Uterus (tissue), 2 donors: ENCODE data around the gene CACNA2D2.

Experiments used
- POLR2A ChIP-seq, 2 donors: fragments of 450-650 bp; IDR thresholded peaks; one replicate each; pipeline ENCODE4 v1.6.1; 2016; ENCODE audit warnings: antibody characterized with exemption in 2 of 2, mild to moderate bottlenecking in 1 of 2, moderate library complexity in 1 of 2
- TF ChIP-seq, protein P1 (sequence below), 4 experiments: fragments of 200-600 bp in 2 of 4; fragments of 450-650 bp in 2 of 4; sonication (generic) in 2 of 4; IDR thresholded peaks; one replicate each; pipeline ENCODE4 v1.5.1; 2016 to 2019; ENCODE audit warnings: antibody characterized with exemption in 4 of 4, mild to moderate bottlenecking in 2 of 4, moderate library complexity in 1 of 4

DNA sequence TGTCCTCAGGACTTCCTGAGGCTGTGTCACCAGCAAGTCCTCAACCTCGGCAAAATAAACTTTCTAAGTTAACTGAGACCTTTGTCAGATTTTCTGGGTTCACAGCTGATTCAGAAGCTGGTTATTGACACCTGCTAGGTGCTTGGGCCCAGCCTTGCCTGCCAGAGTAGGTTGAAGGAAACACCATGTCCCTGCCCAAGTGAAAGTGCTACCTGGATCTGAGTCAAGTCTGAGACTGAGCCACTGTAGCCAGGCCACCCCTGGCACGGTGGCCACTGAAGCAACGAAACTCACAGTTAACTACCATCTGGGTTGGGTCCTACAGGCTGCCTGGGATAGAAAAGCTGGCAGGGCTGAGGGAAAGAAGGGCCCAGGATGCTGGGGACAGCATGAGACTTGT, 189.1 kb downstream of the CACNA2D2 start:
- TF ChIP-seq, protein P1, sequence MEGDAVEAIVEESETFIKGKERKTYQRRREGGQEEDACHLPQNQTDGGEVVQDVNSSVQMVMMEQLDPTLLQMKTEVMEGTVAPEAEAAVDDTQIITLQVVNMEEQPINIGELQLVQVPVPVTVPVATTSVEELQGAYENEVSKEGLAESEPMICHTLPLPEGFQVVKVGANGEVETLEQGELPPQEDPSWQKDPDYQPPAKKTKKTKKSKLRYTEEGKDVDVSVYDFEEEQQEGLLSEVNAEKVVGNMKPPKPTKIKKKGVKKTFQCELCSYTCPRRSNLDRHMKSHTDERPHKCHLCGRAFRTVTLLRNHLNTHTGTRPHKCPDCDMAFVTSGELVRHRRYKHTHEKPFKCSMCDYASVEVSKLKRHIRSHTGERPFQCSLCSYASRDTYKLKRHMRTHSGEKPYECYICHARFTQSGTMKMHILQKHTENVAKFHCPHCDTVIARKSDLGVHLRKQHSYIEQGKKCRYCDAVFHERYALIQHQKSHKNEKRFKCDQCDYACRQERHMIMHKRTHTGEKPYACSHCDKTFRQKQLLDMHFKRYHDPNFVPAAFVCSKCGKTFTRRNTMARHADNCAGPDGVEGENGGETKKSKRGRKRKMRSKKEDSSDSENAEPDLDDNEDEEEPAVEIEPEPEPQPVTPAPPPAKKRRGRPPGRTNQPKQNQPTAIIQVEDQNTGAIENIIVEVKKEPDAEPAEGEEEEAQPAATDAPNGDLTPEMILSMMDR (IDR thresholded peaks at IDR 0.05): no peak
- TF ChIP-seq POLR2A (IDR thresholded peaks at IDR 0.05): no peak
